GM21390 (cell line): ENCODE results near the gene SF3B5.
"Not testable (repeated sequence)": the region's sequence is repeated elsewhere in the genome, so short reads cannot be mapped to it uniquely, and the experiment has no call there.

Source experiments
- ATAC-seq: cut with Tn5 transposase; IDR thresholded peaks from one replicate; pipeline ENCODE4 v1.9.1; 2021; ENCODE audit not compliant: unreplicated experiment

SF3B5 gene

DNA sequence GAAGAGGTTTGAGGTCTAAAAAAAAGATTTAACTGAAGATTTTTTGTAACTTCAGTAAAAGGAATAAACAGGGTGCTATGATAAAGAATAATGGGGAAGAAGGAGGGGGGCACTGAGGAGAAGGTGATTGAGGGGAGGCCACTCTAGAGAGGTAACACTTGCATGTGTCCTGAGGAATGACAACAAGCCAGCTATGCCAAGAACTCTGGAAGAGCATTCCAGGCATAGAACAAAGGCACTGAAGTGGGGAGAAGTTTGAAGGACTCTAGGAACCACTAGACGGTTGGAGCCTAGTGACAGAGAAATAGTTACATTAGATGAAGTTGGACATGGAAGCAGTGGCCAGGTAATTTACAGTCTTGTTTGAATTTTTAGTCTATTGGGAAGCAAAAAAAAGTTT lies 10.8 kb upstream of the SF3B5 start:
- no peak for ATAC-seq

DNA sequence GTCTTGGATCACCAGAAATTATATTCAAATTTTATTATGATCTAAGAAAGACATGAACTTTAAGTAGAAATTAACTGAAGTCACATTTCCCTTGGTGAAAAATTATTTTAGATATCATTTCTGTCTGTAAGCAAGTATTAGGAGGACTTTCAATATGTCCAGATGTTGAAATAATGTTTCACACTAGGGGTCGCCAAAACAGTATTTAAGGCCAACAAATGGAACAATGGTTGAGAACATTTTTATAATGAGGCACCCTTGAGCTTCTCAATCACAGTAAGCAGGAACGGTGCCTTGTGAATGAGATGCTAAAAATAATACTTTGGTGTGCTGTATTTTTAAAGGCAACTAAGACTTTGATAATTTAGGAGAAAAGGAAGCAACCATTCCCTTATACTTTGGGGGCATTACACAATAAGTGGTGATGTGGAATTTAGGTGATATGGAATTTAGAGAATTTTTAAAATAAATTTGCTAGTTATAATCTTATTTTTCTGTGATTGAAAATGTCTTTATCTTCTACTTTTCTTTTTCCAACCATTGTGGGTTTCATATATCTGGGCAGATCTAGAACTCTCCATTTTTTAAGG lies 9.6 kb upstream of the SF3B5 start:
- peak; percentile 96 for ATAC-seq

- no peak for ATAC-seq
Observed at GRCh38 chr6:144104488-144104887, 9.1 kb upstream of the SF3B5 start.

- ATAC-seq, result no peak
Observed at GRCh38 chr6:144103026-144103563, 7.7 kb upstream of the SF3B5 start.

GRCh38 chr6:144098993-144099392 lies 3.6 kb upstream of the SF3B5 start:
- ATAC-seq, result no peak

GRCh38 chr6:144094731-144095133 lies 641 bp downstream of the SF3B5 start:
- ATAC-seq, result peak; percentile 0

- ATAC-seq, result no peak
Observed at GRCh38 chr6:144093658-144094057, 1.7 kb downstream of the SF3B5 start.

DNA sequence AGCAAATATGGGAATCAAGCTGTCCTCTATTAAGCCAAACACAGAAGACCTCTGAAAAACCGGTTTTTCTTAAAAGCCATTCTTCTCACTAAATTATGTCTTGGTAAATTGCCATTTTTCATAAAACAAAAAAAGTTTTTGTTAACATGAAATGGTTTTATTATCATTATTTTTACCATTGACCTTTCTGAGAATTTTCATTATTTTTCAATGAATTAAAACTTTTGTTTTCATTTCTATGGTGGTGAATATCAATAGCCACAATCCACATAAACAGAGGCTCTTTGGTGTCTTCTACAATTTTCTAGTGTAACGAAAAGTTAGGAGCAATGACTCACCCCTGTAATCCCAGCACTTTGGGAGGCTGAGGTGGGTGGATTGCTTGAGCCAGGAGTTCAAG lies 2.1 kb downstream of the SF3B5 start:
- ATAC-seq, result no peak

DNA sequence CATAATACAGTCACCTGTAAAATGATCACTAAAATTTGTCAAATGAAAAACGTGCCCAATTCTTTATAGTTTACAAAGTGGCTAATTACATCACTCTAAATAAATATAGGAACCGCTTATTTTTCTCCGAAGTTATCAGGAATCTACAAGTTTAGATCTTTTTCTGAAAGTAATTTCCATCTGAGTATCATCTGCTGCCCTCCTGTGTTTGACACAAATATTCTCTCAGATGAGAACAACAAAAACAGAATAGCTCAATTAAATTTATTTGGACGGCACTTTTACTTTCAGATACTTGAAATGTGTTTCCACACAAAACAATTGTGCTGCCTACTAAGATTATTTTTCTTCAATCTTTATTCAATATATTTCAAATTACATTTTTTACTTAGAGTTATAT lies 5.0 kb downstream of the SF3B5 start:
- no peak for ATAC-seq

GRCh38 chr6:144087789-144088426 lies 7.5 kb downstream of the SF3B5 start:
- no peak for ATAC-seq

GRCh38 chr6:144086959-144087358 lies 8.4 kb downstream of the SF3B5 start:
- no peak for ATAC-seq

DNA sequence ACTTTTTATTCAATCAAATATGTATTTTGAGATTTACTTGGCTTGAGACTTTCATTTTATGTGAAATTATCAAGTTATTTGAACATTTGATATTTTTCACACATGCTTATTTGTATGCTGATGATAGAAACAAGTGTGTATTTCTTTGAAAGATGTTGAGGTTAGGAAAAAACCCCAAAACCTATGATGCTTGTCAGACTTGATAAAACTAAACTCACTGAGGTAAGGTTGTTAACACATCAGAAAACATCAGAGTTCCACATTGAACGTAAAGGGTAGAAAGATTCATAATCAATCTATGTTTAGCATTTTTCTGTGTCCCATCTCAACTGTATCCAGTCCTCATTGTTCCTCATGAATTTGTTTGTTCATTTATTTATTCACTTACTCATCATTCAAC lies 12.2 kb downstream of the SF3B5 start:
- ATAC-seq, result no peak

DNA sequence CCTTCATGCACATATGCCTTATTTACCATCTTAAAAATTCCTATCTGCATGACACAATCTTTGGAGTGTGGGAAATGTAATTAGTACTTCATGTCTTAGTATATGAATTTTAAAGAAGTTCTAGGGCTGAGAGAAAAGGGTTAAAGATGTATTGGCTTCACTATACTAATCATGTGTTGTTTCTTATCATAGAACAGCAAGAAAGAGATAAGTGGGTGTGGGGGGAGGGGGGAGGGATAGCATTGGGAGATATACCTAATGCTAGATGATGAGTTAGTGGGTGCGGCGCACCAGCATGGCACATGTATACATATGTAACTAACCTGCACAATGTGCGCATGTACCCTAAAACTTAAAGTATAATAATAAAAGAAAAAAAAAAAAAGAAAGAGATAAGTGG lies 13.0 kb downstream of the SF3B5 start:
- not testable (repeated sequence) for ATAC-seq

DNA sequence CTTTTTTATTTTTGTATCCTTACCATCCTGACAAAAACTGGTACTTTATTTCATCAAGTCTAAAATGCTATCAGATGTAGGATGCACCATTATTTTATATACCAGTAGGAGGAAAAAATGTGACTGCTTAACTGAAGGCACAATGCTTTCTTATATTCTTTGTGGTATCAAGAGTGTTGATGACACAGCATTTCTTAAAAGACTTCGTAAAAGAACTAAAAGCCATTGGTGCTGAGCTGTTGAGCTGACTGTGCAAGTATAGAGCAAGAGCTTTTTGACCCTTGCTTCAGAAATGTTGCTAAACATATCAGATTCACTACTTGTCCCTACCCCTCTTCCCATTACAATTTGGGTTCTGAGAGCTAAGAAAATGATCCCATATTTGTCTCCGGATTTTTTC lies 17.5 kb downstream of the SF3B5 start:
- no peak for ATAC-seq

DNA sequence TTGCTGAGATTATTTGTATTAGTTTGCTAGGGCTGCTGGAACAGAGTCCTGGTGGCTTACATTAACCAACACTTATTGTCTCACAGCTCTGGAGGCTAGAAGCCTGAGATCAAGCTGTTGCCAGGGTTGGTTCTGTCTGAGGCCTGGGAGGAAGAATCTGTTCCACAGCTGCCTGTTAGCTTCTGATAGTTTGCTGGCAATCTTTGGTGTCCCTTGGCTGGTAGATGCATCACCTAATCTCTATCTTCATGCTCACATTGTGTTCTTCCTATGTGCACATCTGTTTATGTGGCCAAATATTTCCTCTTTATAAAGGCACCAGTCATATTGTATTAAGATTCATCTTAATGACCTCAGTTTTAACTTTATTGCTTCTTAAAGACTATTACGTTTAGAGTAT lies 19.5 kb downstream of the SF3B5 start:
- ATAC-seq, result no peak

DNA sequence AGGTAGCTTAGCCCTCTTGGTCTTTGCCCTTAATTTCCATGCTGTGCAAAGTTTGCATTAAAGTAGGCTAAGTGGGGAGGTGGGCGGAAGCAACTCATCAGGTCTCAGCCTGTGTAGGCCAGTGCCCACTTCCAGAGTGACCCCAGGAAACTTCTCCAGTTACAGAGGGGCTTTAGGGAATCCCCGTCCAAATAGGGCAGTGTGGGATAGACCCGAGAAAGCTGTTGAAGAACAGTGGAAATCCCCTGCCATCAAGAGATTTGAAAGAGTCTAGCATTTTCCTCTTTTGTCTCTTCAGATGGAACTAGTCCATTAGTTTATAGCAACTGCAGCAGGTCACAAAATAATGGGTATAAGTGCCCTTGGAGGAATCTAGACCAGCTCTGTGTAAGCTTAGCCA lies 20.2 kb downstream of the SF3B5 start:
- no peak for ATAC-seq

- ATAC-seq, result no peak
Observed at GRCh38 chr6:144073024-144073423, 22.3 kb downstream of the SF3B5 start.

DNA sequence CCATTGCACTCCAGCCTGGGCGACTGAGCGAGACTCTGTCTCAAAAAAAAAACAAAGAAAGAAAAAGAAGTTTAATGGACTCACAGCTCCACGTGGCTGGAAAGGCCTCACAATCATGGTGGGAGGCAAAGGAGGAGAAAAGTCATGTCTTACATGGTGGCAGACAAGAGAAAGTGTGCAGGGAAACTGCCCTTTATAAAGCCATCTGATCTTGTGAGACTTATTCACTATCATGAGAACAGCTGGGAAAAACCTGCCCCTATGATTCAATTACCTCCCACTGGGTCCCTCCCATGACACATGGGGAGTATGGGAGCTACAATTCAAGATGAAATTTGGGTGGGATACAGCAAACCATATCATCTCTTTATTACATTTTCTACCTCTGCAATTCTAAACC lies 25.9 kb downstream of the SF3B5 start:
- ATAC-seq, result no peak

DNA sequence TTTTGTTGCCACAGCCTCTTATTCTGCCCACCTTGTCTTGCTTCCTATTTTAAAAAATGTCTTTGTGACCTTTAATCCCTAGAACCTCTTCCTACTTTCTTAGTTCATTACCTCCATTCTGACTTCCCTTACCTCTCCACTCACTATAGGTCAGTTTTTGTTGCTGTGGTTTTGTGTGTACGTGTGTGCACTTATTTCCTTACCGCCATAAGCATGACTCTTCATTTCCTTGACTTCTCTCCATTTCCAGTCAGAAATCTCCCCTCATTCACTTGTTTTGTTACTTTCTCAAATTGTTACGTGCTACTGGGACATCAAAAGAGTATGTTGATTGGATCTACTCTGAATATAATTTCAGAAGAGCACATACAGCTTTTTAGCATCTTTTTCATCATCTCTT lies 26.6 kb downstream of the SF3B5 start:
- no peak for ATAC-seq

DNA sequence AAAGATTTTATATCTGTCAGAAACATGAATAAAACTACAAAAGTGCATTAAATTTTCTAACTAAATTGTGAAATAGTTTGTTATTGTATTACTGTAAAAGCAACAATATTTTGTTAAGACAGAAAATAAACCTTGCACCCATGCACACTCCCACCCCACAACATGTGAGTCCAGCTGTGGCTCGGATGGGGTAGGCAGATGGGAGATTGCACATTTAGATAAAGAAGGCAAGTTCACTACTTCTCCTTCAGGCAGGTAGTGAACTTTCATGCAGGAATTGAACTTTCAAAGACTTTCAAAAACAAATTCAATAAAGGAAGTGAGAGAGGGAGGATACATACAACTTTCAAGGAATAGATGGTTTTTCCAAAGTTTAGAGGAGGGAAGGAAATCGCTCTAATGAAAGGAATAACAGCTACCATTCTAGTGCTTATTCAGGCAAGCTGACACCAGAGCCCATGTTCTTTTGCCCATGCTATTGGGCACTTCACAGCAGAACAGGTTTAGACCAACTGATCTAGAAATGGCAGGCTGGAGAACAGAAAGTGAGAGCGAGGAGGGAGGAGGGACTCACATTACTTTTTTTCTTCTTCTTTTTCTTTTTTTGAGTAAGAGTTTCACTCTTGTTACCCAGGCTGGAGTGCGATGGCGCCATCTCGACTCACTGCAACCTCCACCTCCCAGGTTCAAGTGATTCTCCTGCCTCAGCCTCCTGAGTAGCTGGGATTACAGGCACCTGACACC lies 28.5 kb downstream of the SF3B5 start:
- ATAC-seq, result peak; percentile 41

- no peak for ATAC-seq
Observed at GRCh38 chr6:144066255-144066654, 29.1 kb downstream of the SF3B5 start.

GRCh38 chr6:144065213-144065660 lies 30.1 kb downstream of the SF3B5 start:
- no peak for ATAC-seq
